IMR-90 (cell line): ENCODE measurements around the gene CAMTA1. TPM values are rescaled to one million over a fixed set of nuclear protein-coding genes. Genes with fewer than 3 reads are reported as not detected.
A peak's percentile ranks its signal among the peaks of the same experiment; 100 is the strongest.

Experiments used
- ATAC-seq: fragments of 200-7000 bp; cut with Tn5 transposase; 2 replicates; pipeline ENCODE4 v1.9.1; 2020; ENCODE audit warnings: low read depth, mild to moderate bottlenecking, moderate library complexity
- BruUV-seq: library from RNA; stranded (reverse); fragments of 400-500 nt; replicated peaks from 2 replicates; lab custom pipeline; 2021; lab: Mats Ljungman, UMichigan
- CTCF ChIA-PET: fragments of 300-600 bp; formaldehyde crosslinking; extraction: SDS; loops from one replicate; lab custom pipeline; 2021; ENCODE audit warnings: antibody characterized with exemption; lab: Yijun Ruan, JAX
- POLR2A ChIA-PET: fragments of 300-600 bp; sonication (Branson Sonifier 250); formaldehyde crosslinking; loops from one replicate; lab custom pipeline; 2022; ENCODE audit warnings: antibody characterized with exemption; ENCODE audit not compliant: unreplicated experiment; lab: Charles Lee
- DNase-seq: peaks from one replicate; pipeline ENCODE4 v3.0.0; 2013
- H2AFZ ChIP-seq: replicated peaks from 2 replicates; pipeline ENCODE3; 2013; ENCODE audit warnings: low read length, mild to moderate bottlenecking; ENCODE audit not compliant: poor library complexity
- H2AK5ac ChIP-seq: 2 replicates; pipeline ENCODE4 v1.6.1; 2013; ENCODE audit warnings: low read depth, low read length, inconsistent platforms
- H2AK9ac ChIP-seq: replicated peaks from 2 replicates; pipeline ENCODE3; 2013; ENCODE audit warnings: mild to moderate bottlenecking, low read depth, low read length, moderate library complexity; ENCODE audit not compliant: poor library complexity
- H2BK120ac ChIP-seq: 2 replicates; pipeline ENCODE4 v1.6.1; 2013; ENCODE audit warnings: low read depth, low read length, inconsistent platforms
- H2BK15ac ChIP-seq: 3 replicates; pipeline ENCODE4 v1.6.1; 2013; ENCODE audit warnings: low read depth, low read length, inconsistent platforms
- H2BK20ac ChIP-seq: 2 replicates; pipeline ENCODE4 v1.6.1; 2013; ENCODE audit warnings: low read depth, mild to moderate bottlenecking, inconsistent platforms, low read length, moderate library complexity
- H2BK5ac ChIP-seq: 2 replicates; pipeline ENCODE4 v1.6.1; 2013; ENCODE audit warnings: mild to moderate bottlenecking, low read depth, low read length, inconsistent platforms; ENCODE audit not compliant: poor library complexity, severe bottlenecking
- H3K14ac ChIP-seq: replicated peaks from 2 replicates; pipeline ENCODE4 v1.6.1; 2013; ENCODE audit warnings: low read depth, low read length, inconsistent platforms
- H3K18ac ChIP-seq: 2 replicates; pipeline ENCODE4 v1.6.1; 2013; ENCODE audit warnings: low read depth, low read length, control low read depth
- H3K23ac ChIP-seq: 2 replicates; pipeline ENCODE4 v1.6.1; 2013; ENCODE audit warnings: low read depth, low read length, inconsistent platforms
- H3K27ac ChIP-seq: 2 replicates; pipeline ENCODE4 v1.5.1; 2013; ENCODE audit warnings: mild to moderate bottlenecking, control low read depth, low read length; ENCODE audit not compliant: insufficient read depth
- H3K27me3 ChIP-seq: 2 replicates; pipeline ENCODE4 v1.6.1; 2013; ENCODE audit warnings: low read length; ENCODE audit not compliant: control insufficient read depth, insufficient read depth
- H3K36me3 ChIP-seq: 2 replicates; pipeline ENCODE4 v1.6.1; 2013; ENCODE audit warnings: low read length, mixed read lengths; ENCODE audit not compliant: control insufficient read depth, insufficient read depth
- H3K4ac ChIP-seq: 2 replicates; pipeline ENCODE4 v1.6.1; 2013; ENCODE audit warnings: low read depth, low read length, inconsistent platforms
- H3K4me1 ChIP-seq: 2 replicates; pipeline ENCODE4 v1.6.1; 2013; ENCODE audit warnings: low read length, mixed read lengths; ENCODE audit not compliant: control insufficient read depth, insufficient read depth
- H3K4me2 ChIP-seq: 2 replicates; pipeline ENCODE4 v1.6.1; 2013; ENCODE audit warnings: low read depth, mild to moderate bottlenecking, control low read depth, low read length, moderate library complexity
- H3K4me3 ChIP-seq: 2 replicates; pipeline ENCODE4 v1.5.1; 2013; ENCODE audit warnings: low read depth, mild to moderate bottlenecking, control low read depth, low read length, moderate library complexity; ENCODE audit not compliant: insufficient read depth
- H3K56ac ChIP-seq: 2 replicates; pipeline ENCODE4 v1.6.1; 2013; ENCODE audit warnings: low read length, inconsistent platforms; ENCODE audit not compliant: insufficient read depth; ENCODE audit errors: extremely low read depth
- H3K79me1 ChIP-seq, 2 experiments: 2 replicates each; pipeline ENCODE4 v1.6.1; 2013; ENCODE audit warnings: low read length in 2 of 2, inconsistent platforms in 1 of 2, low read depth in 1 of 2
- H3K9ac ChIP-seq: 2 replicates; pipeline ENCODE4 v1.6.1; 2013; ENCODE audit warnings: low read depth, low read length, control low read depth
- H3K9me1 ChIP-seq: 2 replicates; pipeline ENCODE4 v1.6.1; 2013; ENCODE audit warnings: low read length, inconsistent platforms; ENCODE audit not compliant: insufficient read depth
- H3K9me3 ChIP-seq: 2 replicates; pipeline ENCODE4 v1.6.1; 2013; ENCODE audit warnings: low read length; ENCODE audit not compliant: control insufficient read depth, insufficient read depth
- H4K20me1 ChIP-seq: 2 replicates; pipeline ENCODE4 v1.6.1; 2013; ENCODE audit warnings: low read length, inconsistent platforms; ENCODE audit not compliant: insufficient read depth
- H4K5ac ChIP-seq: 2 replicates; pipeline ENCODE4 v1.6.1; 2013; ENCODE audit warnings: mild to moderate bottlenecking, low read depth, low read length, control low read depth
- H4K8ac ChIP-seq, 2 experiments: 2 replicates each; pipeline ENCODE4 v1.6.1; 2013; ENCODE audit warnings: low read depth in 2 of 2, low read length in 2 of 2, control low read depth in 1 of 2, inconsistent platforms in 1 of 2
- H4K91ac ChIP-seq: 2 replicates; pipeline ENCODE4 v1.6.1; 2013; ENCODE audit warnings: low read depth, low read length, inconsistent platforms; ENCODE audit not compliant: insufficient read depth
- CEBPB ChIP-seq: IDR thresholded peaks from 2 replicates; pipeline ENCODE4 v1.6.1; 2012; ENCODE audit warnings: low read depth, low read length, improper control_type of control experiment
- CHD1 ChIP-seq: IDR thresholded peaks from 2 replicates; pipeline ENCODE4 v1.6.1; 2012; ENCODE audit warnings: low read depth, low read length, improper control_type of control experiment
- MAZ ChIP-seq: IDR thresholded peaks from 2 replicates; pipeline ENCODE4 v1.6.1; 2012; ENCODE audit warnings: low read depth, mild to moderate bottlenecking, low read length, improper control_type of control experiment, moderate library complexity, borderline replicate concordance
- MXI1 ChIP-seq: IDR thresholded peaks from 2 replicates; pipeline ENCODE4 v1.6.1; 2012; ENCODE audit warnings: low read depth, mild to moderate bottlenecking, low read length, moderate library complexity, borderline replicate concordance
- NFE2L2 ChIP-seq: fragments of 150-350 bp; IDR thresholded peaks from 2 replicates; pipeline ENCODE4 v1.6.1; 2016; ENCODE audit warnings: low read depth, mild to moderate bottlenecking, low read length
- RFX5 ChIP-seq: IDR thresholded peaks from 2 replicates; pipeline ENCODE4 v1.8.0; 2012; ENCODE audit warnings: low read depth, mild to moderate bottlenecking, low read length, moderate library complexity
- WGBS, 2 experiments: methylation state at CpG; one replicate each; pipeline versions ENCODE4 v1.1.5 to v1.1.7; 2013; ENCODE audit warnings: missing lambda C conversion rate in 2 of 2; ENCODE audit not compliant: insufficient read length in 1 of 2; ENCODE audit errors: extremely low coverage in 2 of 2; 5-methylcytosine and 5-hydroxymethylcytosine counted together
- dilution Hi-C: fragments of 300-500 bp; cut with HindIII; formaldehyde crosslinking; loops from one replicate; pipeline ENCODE4 v1.14.3; 2018; ENCODE audit warnings: low sequenced_read_pairs; ENCODE audit not compliant: unreplicated experiment
- in situ Hi-C: fragments of 300-500 bp; cut with MboI; formaldehyde crosslinking; loops from 3 replicates; pipeline ENCODE4 v1.14.3; 2019; ENCODE audit warnings: low sequenced_read_pairs, inconsistent platforms, mixed read lengths
- intact Hi-C: fragments of 100-400 bp; cut with micrococcal nuclease; formaldehyde crosslinking; loops from 2 replicates; pipeline ENCODE4 v1.10.0; 2022
- polyA plus RNA-seq, 3 experiments: library from polyadenylated mRNA; depleted of rRNA; stranded (reverse); fragments of >200 nt; gene quantifications; 2 replicates each; pipeline ENCODE4 v1.2.3, GENCODE V29; 2012; ENCODE audit warnings: low replicate concordance in 1 of 3
- total RNA-seq: library from RNA; depleted of rRNA; stranded (reverse); fragments of >200 nt; gene quantifications from 2 replicates; pipeline ENCODE4 v1.2.3, GENCODE V29; 2012
- TF ChIP-seq, protein P1 (sequence below): conservative IDR thresholded peaks from 2 replicates; pipeline ENCODE4 v1.5.1; 2012; ENCODE audit warnings: mild to moderate bottlenecking, low read depth, low read length, improper control_type of control experiment
- TF ChIP-seq, protein P2 (sequence below): fragments of 150-350 bp; IDR thresholded peaks from 2 replicates; pipeline ENCODE4 v1.6.1; 2016; ENCODE audit warnings: low read depth, mild to moderate bottlenecking, low read length, moderate library complexity, borderline replicate concordance

Gene CAMTA1
- total and polyA plus RNA-seq, 2 of the 4 experiments (the other 2 are of a cell fraction): 35.5 to 74.3 TPM

DNA sequence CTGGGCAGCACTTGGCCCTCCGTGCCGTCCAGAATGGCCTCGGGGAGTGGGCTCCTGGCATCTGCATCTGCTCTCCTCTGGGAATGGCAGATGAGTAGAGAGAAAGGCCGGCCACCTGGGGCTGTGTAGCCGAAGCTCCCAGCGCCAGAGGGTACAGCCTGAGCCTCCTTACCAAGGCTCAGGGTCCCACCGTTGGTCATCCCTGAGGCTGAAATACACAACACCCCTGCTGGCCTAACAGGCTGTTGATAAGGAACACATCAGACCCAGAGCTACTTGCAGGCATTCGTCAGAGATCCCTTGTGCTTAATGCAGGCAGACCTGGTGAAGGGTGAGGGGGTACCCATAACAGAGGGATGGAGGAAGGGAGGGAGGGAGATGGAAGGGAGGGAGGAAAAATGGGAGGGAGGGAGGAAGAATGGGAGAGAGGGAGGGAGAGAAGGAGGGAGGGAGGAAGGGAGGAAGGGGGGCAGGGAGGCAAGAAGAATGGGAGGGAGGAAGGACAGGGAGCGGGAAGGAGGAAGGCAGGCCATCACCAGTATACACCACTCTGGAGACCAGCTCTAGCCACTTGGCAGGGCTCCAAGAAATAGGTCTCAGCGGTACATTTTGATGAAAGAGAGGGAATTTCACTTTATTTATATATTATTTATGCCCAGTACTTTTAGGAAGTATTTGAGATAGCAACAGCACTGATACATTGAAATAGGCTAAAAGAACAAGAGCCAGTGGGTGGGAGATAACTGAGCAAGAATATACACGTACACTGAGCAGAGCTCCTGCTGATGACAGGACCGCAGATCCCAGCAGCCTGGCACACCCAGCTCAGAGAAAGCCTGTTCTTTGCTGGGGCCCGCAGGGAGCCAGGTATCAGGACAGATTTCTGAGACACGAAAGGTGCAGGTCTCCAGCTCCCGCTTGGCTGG lies 670.8 kb downstream of the CAMTA1 start:
- 92% methylated on average over 5 of the region's 15 CpGs; no CpG with 5 or more reads in 1 of the 2 experiments for WGBS, 2 experiments
- no peak overlapping the region for H3K4me3 ChIP-seq
- H3K9me3 ChIP-seq: no peaks in the 10 kb centered on the region
- ChIA-PET CTCF (no interaction called here), POLR2A (no interaction called here)
- H3K27me3 ChIP-seq: no peaks in the 10 kb centered on the region
- intact Hi-C loops (loop anchor here (2.0 kb wide), 1 partner anchor 191 kb away; no protein-coding TSS in a partner anchor), dilution Hi-C loops (no loop called here), in situ Hi-C loops (no loop called here)
- no peaks in the 10 kb centered on the region for H3K36me3 ChIP-seq
- no peak overlapping the region for H2BK120ac ChIP-seq
- H3K4ac ChIP-seq: no peak overlapping the region
- no peak overlapping the region for H3K27ac ChIP-seq
- no peak overlapping the region for H3K14ac ChIP-seq
- H2BK5ac ChIP-seq: no peak overlapping the region
- no peak overlapping the region for H4K8ac ChIP-seq
- no peak overlapping the region for H3K4me2 ChIP-seq
- no peak overlapping the region; the same call in 1 of the 3 replicates for H2BK15ac ChIP-seq
- no peak overlapping the region for H3K56ac ChIP-seq
- H3K79me1 ChIP-seq: no peaks in the 10 kb centered on the region
- TF ChIP-seq MAZ (no peak), NFE2L2 (no peak), MXI1 (no peak), RFX5 (no peak), CHD1 (no peak), CEBPB (no peak)
- TF ChIP-seq, protein P1, sequence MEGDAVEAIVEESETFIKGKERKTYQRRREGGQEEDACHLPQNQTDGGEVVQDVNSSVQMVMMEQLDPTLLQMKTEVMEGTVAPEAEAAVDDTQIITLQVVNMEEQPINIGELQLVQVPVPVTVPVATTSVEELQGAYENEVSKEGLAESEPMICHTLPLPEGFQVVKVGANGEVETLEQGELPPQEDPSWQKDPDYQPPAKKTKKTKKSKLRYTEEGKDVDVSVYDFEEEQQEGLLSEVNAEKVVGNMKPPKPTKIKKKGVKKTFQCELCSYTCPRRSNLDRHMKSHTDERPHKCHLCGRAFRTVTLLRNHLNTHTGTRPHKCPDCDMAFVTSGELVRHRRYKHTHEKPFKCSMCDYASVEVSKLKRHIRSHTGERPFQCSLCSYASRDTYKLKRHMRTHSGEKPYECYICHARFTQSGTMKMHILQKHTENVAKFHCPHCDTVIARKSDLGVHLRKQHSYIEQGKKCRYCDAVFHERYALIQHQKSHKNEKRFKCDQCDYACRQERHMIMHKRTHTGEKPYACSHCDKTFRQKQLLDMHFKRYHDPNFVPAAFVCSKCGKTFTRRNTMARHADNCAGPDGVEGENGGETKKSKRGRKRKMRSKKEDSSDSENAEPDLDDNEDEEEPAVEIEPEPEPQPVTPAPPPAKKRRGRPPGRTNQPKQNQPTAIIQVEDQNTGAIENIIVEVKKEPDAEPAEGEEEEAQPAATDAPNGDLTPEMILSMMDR: no peak
- TF ChIP-seq, protein P2, sequence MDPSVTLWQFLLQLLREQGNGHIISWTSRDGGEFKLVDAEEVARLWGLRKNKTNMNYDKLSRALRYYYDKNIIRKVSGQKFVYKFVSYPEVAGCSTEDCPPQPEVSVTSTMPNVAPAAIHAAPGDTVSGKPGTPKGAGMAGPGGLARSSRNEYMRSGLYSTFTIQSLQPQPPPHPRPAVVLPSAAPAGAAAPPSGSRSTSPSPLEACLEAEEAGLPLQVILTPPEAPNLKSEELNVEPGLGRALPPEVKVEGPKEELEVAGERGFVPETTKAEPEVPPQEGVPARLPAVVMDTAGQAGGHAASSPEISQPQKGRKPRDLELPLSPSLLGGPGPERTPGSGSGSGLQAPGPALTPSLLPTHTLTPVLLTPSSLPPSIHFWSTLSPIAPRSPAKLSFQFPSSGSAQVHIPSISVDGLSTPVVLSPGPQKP: no peak
- no peak overlapping the region for H4K5ac ChIP-seq
- no peaks in the 10 kb centered on the region for H3K4me1 ChIP-seq
- H3K18ac ChIP-seq: no peak overlapping the region
- no peaks in the 10 kb centered on the region for H3K9me1 ChIP-seq
- 0 out of 2 replicates have a peak overlapping the region, but pooled peaks have one; percentile 75 for H2AK5ac ChIP-seq
- no TSS peak for BruUV-seq
- H4K20me1 ChIP-seq: no peaks in the 10 kb centered on the region
- DNase-seq: no peak
- H2AFZ ChIP-seq: no peak overlapping the region
- no peak overlapping the region; the same call in 1 of the 2 replicates for H4K91ac ChIP-seq
- no peak for ATAC-seq
- no peak overlapping the region for H2AK9ac ChIP-seq
- H3K23ac ChIP-seq: no peak overlapping the region; the same call in 1 of the 2 replicates
- H2BK20ac ChIP-seq: no peak overlapping the region
- no peak overlapping the region for H3K9ac ChIP-seq
